ENCODE measurements around the gene MYT1.
"Not testable (repeated sequence)": the region's sequence is repeated elsewhere in the genome, so short reads cannot be mapped to it uniquely, and the experiment has no call there.

The MYT1 gene

DNA sequence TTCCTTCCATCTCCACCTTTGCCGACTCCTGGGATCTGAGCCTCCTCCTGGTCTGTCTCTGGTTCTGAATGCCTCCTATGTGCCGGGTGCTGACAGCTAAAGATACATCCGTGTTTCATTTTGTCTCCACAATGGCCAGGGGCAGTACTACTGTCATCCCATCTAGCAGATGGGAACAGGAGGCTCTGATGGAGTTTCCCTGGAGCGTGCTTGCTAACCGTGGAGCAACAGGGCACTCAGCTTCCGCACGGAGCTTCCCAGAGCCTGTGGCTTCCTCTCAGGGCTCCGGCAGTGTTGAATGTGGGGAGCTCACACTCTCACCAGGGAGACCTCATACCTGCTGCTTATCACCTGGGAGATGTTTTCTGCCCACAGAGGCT, 45.0 kb upstream of the MYT1 start:
- TF ChIP-seq, protein P1, sequence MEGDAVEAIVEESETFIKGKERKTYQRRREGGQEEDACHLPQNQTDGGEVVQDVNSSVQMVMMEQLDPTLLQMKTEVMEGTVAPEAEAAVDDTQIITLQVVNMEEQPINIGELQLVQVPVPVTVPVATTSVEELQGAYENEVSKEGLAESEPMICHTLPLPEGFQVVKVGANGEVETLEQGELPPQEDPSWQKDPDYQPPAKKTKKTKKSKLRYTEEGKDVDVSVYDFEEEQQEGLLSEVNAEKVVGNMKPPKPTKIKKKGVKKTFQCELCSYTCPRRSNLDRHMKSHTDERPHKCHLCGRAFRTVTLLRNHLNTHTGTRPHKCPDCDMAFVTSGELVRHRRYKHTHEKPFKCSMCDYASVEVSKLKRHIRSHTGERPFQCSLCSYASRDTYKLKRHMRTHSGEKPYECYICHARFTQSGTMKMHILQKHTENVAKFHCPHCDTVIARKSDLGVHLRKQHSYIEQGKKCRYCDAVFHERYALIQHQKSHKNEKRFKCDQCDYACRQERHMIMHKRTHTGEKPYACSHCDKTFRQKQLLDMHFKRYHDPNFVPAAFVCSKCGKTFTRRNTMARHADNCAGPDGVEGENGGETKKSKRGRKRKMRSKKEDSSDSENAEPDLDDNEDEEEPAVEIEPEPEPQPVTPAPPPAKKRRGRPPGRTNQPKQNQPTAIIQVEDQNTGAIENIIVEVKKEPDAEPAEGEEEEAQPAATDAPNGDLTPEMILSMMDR (IDR thresholded peaks at IDR 0.05) = no peak
- H3K4me3 ChIP-seq = no peak overlapping the region
- H3K9me3 ChIP-seq = no peaks in the 10 kb centered on the region
- no peaks in the 10 kb centered on the region for H3K36me3 ChIP-seq
- no peak for DNase-seq
- intact Hi-C loops (cut with DNase I; ENCODE audit: low total_unique reads) = no loop called here
- H3K4me1 ChIP-seq = peaks cover 0 to 9% (median 5%) of the 10 kb centered on the region in 4 donors
- no peak overlapping the region for H3K27ac ChIP-seq
- H3K27me3 ChIP-seq = peaks cover 0 to 31% of the 10 kb centered on the region in 2 donors

DNA sequence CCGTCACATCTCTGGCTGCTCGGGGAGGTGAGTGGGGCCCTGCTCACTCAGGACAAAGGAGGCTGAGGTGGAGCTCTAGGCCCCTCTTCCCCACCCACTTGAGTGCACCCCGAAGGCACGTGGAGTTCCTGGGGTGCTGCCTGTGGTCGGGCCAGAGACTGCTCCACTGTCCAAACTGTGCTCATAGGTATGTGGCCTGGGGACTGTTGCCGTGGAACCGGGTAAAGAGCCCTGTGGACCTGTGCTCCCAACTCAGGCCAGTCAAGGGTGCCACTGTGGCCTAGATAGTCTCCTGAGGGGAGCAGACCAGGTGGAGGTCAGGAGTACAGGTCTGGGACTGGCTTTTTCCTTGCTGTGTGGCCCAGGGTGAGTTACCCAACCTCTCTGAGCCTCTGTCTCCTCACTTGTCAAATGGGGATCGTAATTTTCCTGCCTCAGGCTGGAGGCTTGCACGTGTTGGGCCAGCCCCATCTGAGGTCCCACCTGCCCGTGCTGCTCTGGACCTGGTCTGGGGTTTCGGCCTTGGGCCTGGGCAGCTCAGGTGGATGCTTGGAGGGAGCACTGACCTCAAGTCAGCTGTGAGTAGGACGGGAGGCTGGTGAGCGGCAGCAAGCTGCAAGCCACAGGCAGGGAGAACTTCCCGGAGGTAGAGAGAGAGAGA, 44.4 kb upstream of the MYT1 start:
- intact Hi-C loops (cut with DNase I; ENCODE audit: low total_unique reads) = no loop called here

DNA sequence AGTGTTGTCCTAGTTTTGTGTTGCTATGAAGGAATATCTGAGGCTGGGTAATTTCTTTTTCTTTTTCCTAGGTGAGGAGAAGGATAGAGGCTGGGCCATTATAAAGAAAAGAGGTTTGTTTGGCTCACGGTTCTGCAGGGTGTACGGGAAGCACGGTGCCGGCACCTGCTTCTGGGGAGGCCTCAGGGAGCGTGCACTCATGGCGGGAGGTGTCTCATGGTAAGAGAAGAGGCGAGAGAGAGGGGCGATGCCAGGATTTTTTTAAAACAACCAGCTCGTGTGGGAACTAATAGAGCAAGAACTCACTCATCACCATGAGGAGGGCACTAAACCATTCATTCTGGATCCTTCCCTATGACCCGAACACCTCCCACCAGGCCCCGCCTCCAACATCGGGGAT, 42.7 kb upstream of the MYT1 start:
- no peaks in the 10 kb centered on the region for H3K9me3 ChIP-seq
- no peak overlapping the region for H3K4me3 ChIP-seq
- TF ChIP-seq, protein P1 (IDR thresholded peaks at IDR 0.05) = no peak
- no peaks in the 10 kb centered on the region for H3K36me3 ChIP-seq
- H3K27me3 ChIP-seq = peaks cover 0 to 29% of the 10 kb centered on the region in 2 donors
- H3K4me1 ChIP-seq = peaks cover 0 to 9% (median 5%) of the 10 kb centered on the region in 4 donors
- DNase-seq = peak in 1 of 2 donors; percentile 38
- H3K27ac ChIP-seq = no peak overlapping the region
- intact Hi-C loops (cut with DNase I; ENCODE audit: low total_unique reads) = no loop called here

More for the DNA sequence above, 44.4 kb upstream of the MYT1 start:
- no peaks in the 10 kb centered on the region for H3K36me3 ChIP-seq
- H3K4me1 ChIP-seq = peaks cover 0 to 9% (median 5%) of the 10 kb centered on the region in 4 donors
- no peak overlapping the region for H3K4me3 ChIP-seq
- H3K9me3 ChIP-seq = no peaks in the 10 kb centered on the region
- peak in 1 of 2 donors; percentile 54 for DNase-seq
- peaks cover 0 to 31% of the 10 kb centered on the region in 2 donors for H3K27me3 ChIP-seq
- H3K27ac ChIP-seq = no peak overlapping the region
- TF ChIP-seq, protein P1 (IDR thresholded peaks at IDR 0.05) = no peak

DNA sequence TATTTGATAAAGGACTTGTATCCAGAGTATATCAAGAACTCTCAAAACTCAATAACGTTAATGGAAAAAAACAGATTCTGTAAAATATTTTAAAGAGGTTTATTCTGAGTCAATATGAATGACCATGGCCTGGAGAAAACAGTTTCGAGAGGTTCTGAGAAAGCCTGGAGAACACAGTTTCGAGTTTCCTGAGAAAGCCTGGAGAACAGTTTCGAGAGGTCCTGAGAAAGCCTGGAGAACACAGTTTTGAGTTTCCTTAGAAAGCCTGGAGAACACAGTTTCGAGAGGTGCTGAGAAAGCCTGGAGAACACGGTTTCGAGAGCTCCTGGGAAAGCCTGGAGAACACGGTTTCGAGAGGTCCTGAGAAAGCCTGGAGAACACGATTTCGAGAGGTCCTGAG, 41.3 kb upstream of the MYT1 start:
- H3K4me3 ChIP-seq; DNase-seq; intact Hi-C loops (cut with DNase I; ENCODE audit: low total_unique reads); H3K36me3 ChIP-seq; H3K4me1 ChIP-seq; H3K27ac ChIP-seq; H3K9me3 ChIP-seq: not testable (repeated sequence)
- peaks cover 0 to 29% of the 10 kb centered on the region in 2 donors for H3K27me3 ChIP-seq

DNA sequence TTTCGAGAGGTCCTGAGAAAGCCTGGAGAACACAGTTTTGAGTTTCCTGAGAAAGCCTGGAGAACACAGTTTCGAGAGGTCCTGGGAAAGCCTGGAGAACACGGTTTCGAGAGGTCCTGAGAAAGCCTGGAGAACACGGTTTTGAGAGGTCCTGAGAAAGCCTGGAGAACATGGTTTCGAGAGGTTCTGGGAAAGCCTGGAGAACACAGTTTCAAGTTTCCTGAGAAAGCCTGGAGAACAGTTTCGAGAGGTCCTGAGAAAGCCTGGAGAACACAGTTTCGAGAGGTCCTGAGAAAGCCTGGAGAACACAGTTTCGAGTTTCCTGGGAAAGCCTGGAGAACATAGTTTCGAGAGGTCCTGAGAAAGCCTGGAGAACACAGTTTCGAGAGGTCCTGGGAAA, 40.7 kb upstream of the MYT1 start:
- H3K4me1 ChIP-seq; H3K4me3 ChIP-seq; H3K9me3 ChIP-seq; H3K36me3 ChIP-seq; H3K27ac ChIP-seq; intact Hi-C loops (cut with DNase I; ENCODE audit: low total_unique reads): not testable (repeated sequence)
- DNase-seq = peak in 1 of 2 donors; percentile 7
- peaks cover 0 to 31% of the 10 kb centered on the region in 2 donors for H3K27me3 ChIP-seq

DNA sequence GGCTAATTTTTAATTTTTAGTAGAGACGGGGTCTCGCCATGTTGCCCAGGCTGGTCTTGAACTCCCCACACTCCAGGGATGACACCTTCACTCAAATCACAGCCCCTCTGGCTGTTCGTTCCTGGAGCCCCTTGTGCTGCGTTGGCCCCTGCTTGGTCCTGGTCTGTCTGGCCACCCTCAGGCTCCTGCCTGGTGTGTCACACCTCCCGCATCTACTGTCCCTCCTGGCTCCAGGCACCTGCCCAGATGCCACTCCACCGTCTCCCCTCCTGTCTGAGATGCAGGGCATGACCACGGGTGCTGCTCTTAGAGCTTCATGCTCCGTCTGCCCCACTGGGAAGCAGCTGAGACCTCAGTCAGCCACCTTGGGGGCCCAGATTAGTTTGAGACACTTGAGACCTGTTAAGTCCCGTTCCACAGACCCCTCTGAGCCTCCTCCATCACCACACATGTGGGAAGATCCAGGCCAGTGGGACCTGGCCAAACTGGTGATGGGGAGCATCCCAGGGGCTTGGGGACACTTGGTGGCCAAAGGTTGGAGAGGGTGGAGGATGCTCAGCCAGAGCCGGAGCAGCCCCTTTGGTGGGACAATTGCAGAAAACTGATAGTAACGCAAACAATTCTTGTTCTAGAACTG, 35.0 kb upstream of the MYT1 start:
- peak in 1 of 2 donors; percentile 43 for DNase-seq
- Histone ChIP-seq H3K27ac (no peak overlapping the region), H3K36me3 (no peaks in the 10 kb centered on the region), H3K4me3 (no peak overlapping the region), H3K4me1 (no peaks in the 10 kb centered on the region), H3K9me3 (no peaks in the 10 kb centered on the region), H3K27me3 (peaks cover 0 to 27% of the 10 kb centered on the region in 2 donors)
- intact Hi-C loops (cut with DNase I; ENCODE audit: low total_unique reads) = no loop called here
- TF ChIP-seq, protein P1 (IDR thresholded peaks at IDR 0.05) = no peak

All from tibial artery (tissue), 4 donors.